ENCODE data around the gene HES5.

HES5 gene

GRCh38 chr1:2528611-2528965 lies 1.5 kb downstream of the HES5 start:
- no peaks in the 10 kb centered on the region for H3K9me3 Mint-ChIP-seq
- H3K27me3 Mint-ChIP-seq = peaks cover 14 to 47% of the 10 kb centered on the region in 2 donors
- no peak for ATAC-seq (replicated peaks)
- H3K4me3 Mint-ChIP-seq = peak overlapping the region; percentile 74 to 75
- peaks cover 19 to 28% of the 10 kb centered on the region in 2 donors for H3K4me1 Mint-ChIP-seq (ENCODE audit: low read depth in 2 of 2)
- H3K27ac Mint-ChIP-seq = no peak overlapping the region
- H3K36me3 Mint-ChIP-seq (ENCODE audit: insufficient read depth) = peaks cover 17% of the 10 kb centered on the region
- no peak for DNase-seq

DNA sequence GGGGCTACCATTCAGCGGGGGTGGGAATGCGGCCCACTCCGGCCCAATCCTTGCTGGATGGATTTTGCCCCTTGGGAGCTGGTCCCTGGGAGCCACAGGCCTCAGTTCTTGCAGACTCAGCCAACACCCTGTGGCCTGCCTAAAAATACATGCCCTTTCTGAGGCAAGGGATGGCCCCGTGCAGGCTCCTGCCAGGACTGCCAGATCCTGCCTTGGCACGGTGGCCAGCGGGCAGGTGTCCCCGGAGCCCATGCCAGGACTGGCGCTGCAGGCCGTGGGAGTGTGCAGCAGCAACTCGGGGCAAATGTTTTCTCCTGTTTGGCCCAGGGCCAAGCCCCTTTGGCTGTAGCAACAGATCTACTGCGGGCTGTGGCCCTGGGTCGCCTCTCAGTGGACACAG lies 2.0 kb downstream of the HES5 start:
- Mint-ChIP-seq H3K27me3 (peaks cover 14 to 41% of the 10 kb centered on the region in 2 donors), H3K9me3 (no peaks in the 10 kb centered on the region), H3K27ac (no peak overlapping the region), H3K36me3 (ENCODE audit: insufficient read depth) (peaks cover 17% of the 10 kb centered on the region), H3K4me1 (ENCODE audit: low read depth in 2 of 2) (peaks cover 25 to 32% of the 10 kb centered on the region in 2 donors), H3K4me3 (no peak overlapping the region)
- DNase-seq (no peak), ATAC-seq (replicated peaks) (no peak)

- H3K4me1 Mint-ChIP-seq (ENCODE audit: low read depth in 2 of 2) = peaks cover 30 to 35% of the 10 kb centered on the region in 2 donors
- DNase-seq (no peak), ATAC-seq (replicated peaks) (no peak)
- H3K4me3 Mint-ChIP-seq = peak overlapping the region in 1 of 2 donors; percentile 92
- no peaks in the 10 kb centered on the region for H3K9me3 Mint-ChIP-seq
- no peak overlapping the region for H3K27ac Mint-ChIP-seq
- peaks cover 14 to 36% of the 10 kb centered on the region in 2 donors for H3K27me3 Mint-ChIP-seq
- peaks cover 22% of the 10 kb centered on the region for H3K36me3 Mint-ChIP-seq (ENCODE audit: insufficient read depth)
These were observed 2.6 kb downstream of the HES5 start for GRCh38 chr1:2527556-2527860.

GRCh38 chr1:2526824-2527555 lies 3.1 kb downstream of the HES5 start:
- ATAC-seq (replicated peaks) = peak; percentile 3
- peaks cover 12 to 31% of the 10 kb centered on the region in 2 donors for H3K27me3 Mint-ChIP-seq
- H3K4me1 Mint-ChIP-seq (ENCODE audit: low read depth in 2 of 2) = peaks cover 33 to 38% of the 10 kb centered on the region in 2 donors

DNA sequence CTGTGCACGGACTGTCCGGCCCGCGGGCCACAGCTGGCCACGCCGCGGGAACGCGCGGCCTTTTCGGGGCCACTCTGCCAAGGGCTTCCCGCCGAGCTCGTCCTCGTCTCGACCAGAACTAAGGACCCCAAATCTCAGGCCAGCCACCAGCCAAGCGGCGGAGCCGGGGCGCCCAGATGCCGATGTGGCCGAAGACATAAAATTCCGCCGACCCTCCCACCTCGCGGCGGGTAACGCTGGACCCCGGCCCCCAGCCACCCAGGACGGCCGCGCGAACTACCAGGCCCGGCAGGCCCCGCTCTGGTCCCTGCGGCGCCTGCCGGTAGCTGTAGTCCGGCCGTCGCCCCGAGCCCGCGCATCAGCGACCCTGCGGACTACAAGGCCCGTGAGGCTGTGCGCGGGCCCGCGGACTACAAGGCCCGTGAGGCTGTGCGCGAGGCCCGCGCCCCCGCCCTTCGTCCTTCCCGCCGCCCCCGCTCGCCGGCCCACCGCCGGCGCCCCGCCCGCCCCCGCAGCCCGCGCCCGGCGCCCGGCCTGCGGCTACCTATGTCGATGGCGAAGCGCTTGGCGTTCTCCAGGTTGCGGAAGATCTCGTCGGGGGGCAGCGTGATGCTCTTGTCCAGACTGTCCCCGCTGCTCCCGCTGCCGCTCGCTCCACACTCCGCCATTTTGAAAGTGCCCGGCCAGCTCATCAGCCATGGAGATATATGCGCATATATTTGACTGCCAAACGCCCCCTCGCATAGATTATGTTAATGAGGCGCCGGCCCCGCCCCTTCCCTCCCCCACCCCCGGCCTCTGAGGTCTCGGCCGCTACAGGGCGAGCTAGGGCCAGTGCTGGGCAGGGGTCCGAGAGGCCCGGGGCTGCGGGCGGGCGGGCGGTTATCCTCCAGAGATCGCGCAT lies 3.9 kb downstream of the HES5 start, which contains the start of gene PANK4:
Gene PANK4 (minus strand): TSS at position 677 of the 904 bp plus-strand sequence. CDS start 9 bp downstream, at position 668.
- ATAC-seq (replicated peaks) = peak; percentile 87
- H3K36me3 Mint-ChIP-seq (ENCODE audit: insufficient read depth) = peaks cover 32% of the 10 kb centered on the region
- no peaks in the 10 kb centered on the region for H3K9me3 Mint-ChIP-seq
- H3K27ac Mint-ChIP-seq = peak within 1 kb of the TSS; percentile 85 to 94
- H3K4me1 Mint-ChIP-seq (ENCODE audit: low read depth in 2 of 2) = peaks cover 33 to 34% of the 10 kb centered on the region in 2 donors
- H3K4me3 Mint-ChIP-seq = peak within 1 kb of the TSS; percentile 92 to 93
- peak; percentile 83 to 84 (median 84) for DNase-seq
- H3K27me3 Mint-ChIP-seq = peaks cover 4 to 22% of the 10 kb centered on the region in 2 donors

More at GRCh38 chr1:2526824-2527555, 3.1 kb downstream of the HES5 start:
- no peak for DNase-seq
- peaks cover 26% of the 10 kb centered on the region for H3K36me3 Mint-ChIP-seq (ENCODE audit: insufficient read depth)
- H3K4me3 Mint-ChIP-seq = peak overlapping the region; percentile 92 to 93
- no peaks in the 10 kb centered on the region for H3K9me3 Mint-ChIP-seq
- peak overlapping the region; percentile 85 to 88 for H3K27ac Mint-ChIP-seq

GRCh38 chr1:2525572-2525919 lies 4.5 kb downstream of the HES5 start:
- peaks cover 0 to 16% of the 10 kb centered on the region in 2 donors for H3K27me3 Mint-ChIP-seq
- no peak for ATAC-seq (replicated peaks)
- peaks cover 38% of the 10 kb centered on the region for H3K36me3 Mint-ChIP-seq (ENCODE audit: insufficient read depth)
- H3K9me3 Mint-ChIP-seq = no peaks in the 10 kb centered on the region
- DNase-seq = no peak
- peak overlapping the region; percentile 92 to 93 for H3K4me3 Mint-ChIP-seq
- H3K27ac Mint-ChIP-seq = peak overlapping the region; percentile 85 to 94
- H3K4me1 Mint-ChIP-seq (ENCODE audit: low read depth in 2 of 2) = peaks cover 33 to 34% of the 10 kb centered on the region in 2 donors

DNA sequence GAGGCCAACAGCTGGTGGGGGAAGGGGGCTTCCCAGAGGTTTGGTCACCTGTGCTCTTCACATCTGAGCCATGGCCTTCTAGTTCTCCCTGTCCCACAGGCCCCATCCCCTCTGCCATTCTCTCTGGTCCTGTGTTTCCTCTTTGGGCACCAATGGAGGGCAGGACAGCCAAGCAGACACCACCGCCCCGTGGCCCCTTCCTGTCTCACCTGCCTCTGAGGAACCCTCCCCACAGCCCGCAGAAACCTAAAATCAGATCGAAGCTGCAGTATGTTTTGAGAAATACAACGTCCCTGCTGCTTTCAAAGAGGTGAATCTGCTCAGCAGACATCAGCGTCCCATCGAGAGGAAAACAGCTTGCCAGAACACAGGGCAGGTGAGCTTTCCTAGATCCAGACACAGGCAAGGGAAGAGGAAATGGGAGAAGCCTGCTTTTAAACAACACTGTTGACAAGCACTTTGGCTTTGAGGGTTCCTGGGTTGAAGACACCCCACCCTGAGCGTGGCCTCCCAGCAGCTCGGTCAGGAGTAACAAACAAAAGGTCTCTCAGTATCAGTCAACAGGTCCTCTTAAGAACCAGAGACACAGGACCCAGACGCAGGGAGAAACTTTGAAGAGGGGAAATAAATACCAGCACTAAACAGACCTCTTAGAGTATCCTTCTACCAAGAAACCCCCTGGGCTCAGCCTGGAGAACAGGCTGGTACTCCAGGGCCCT lies 6.0 kb downstream of the HES5 start:
- ATAC-seq (replicated peaks) (peak; percentile 40), DNase-seq (peak; percentile 48 to 56 (median 53))
- Mint-ChIP-seq H3K27ac (peak overlapping the region; percentile 85 to 94), H3K27me3 (peaks cover 0 to 15% of the 10 kb centered on the region in 2 donors), H3K4me3 (peak overlapping the region; percentile 92 to 93), H3K9me3 (no peaks in the 10 kb centered on the region), H3K36me3 (ENCODE audit: insufficient read depth) (peaks cover 41% of the 10 kb centered on the region), H3K4me1 (ENCODE audit: low read depth in 2 of 2) (peaks cover 33 to 34% of the 10 kb centered on the region in 2 donors)

- peaks cover 48% of the 10 kb centered on the region for H3K36me3 Mint-ChIP-seq (ENCODE audit: insufficient read depth)
- H3K4me1 Mint-ChIP-seq (ENCODE audit: low read depth in 2 of 2) = peaks cover 33 to 34% of the 10 kb centered on the region in 2 donors
- H3K27me3 Mint-ChIP-seq = peaks cover 0 to 8% of the 10 kb centered on the region in 2 donors
- ATAC-seq (replicated peaks) = no peak
- DNase-seq = peak in 1 of 3 experiments; percentile 30
- H3K4me3 Mint-ChIP-seq = peak overlapping the region; percentile 92 to 93
- H3K9me3 Mint-ChIP-seq = no peaks in the 10 kb centered on the region
- peak overlapping the region; percentile 85 to 94 for H3K27ac Mint-ChIP-seq
These were observed 6.7 kb downstream of the HES5 start for GRCh38 chr1:2523191-2523890.

DNA sequence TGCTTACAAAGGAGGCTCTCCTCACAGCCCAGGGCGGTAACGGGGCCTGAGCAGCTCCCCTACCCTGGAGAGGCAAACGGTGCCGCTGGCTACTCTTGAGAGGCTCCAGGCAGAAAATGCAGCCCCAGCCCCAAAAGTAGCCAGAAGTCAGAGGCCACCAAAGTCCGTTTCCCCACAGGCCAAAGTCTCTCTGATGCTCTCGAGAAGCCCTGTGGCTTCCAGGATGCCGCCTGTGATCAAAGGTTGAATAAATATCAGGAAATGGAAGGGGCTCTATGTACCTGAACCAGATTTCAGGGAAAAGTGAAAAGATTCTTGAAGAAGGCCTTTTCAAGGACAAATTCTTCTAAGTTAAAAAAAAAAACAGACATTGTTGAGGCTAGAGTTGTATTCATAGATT lies 7.8 kb downstream of the HES5 start:
- Mint-ChIP-seq H3K4me3 (peak overlapping the region in 1 of 2 donors; percentile 92), H3K9me3 (no peaks in the 10 kb centered on the region), H3K27me3 (peaks cover 0 to 6% of the 10 kb centered on the region in 2 donors), H3K36me3 (ENCODE audit: insufficient read depth) (peaks cover 53% of the 10 kb centered on the region), H3K27ac (peak overlapping the region; percentile 85 to 94), H3K4me1 (ENCODE audit: low read depth in 2 of 2) (peaks cover 33% of the 10 kb centered on the region in 2 donors)
- DNase-seq (no peak), ATAC-seq (replicated peaks) (no peak)

- H3K27me3 Mint-ChIP-seq = no peaks in the 10 kb centered on the region
- H3K4me1 Mint-ChIP-seq (ENCODE audit: low read depth in 2 of 2) = peaks cover 27 to 29% of the 10 kb centered on the region in 2 donors
- no peaks in the 10 kb centered on the region for H3K9me3 Mint-ChIP-seq
- DNase-seq (no peak), ATAC-seq (replicated peaks) (no peak)
- no peak overlapping the region for H3K4me3 Mint-ChIP-seq
- H3K36me3 Mint-ChIP-seq (ENCODE audit: insufficient read depth) = peaks cover 59% of the 10 kb centered on the region
- no peak overlapping the region for H3K27ac Mint-ChIP-seq
These were observed 9.3 kb downstream of the HES5 start for GRCh38 chr1:2520806-2521205.

- H3K4me1 Mint-ChIP-seq (ENCODE audit: low read depth in 2 of 2) = peaks cover 26 to 29% of the 10 kb centered on the region in 2 donors
- no peaks in the 10 kb centered on the region for H3K27me3 Mint-ChIP-seq
- ATAC-seq (replicated peaks) (no peak), DNase-seq (no peak)
- peaks cover 59% of the 10 kb centered on the region for H3K36me3 Mint-ChIP-seq (ENCODE audit: insufficient read depth)
- no peaks in the 10 kb centered on the region for H3K9me3 Mint-ChIP-seq
- H3K27ac Mint-ChIP-seq = no peak overlapping the region
- no peak overlapping the region for H3K4me3 Mint-ChIP-seq
These were observed 9.9 kb downstream of the HES5 start for GRCh38 chr1:2520206-2520605.

- no peak for ATAC-seq (replicated peaks)
- H3K36me3 Mint-ChIP-seq (ENCODE audit: insufficient read depth) = peaks cover 58% of the 10 kb centered on the region
These were observed 10.3 kb downstream of the HES5 start for GRCh38 chr1:2519729-2520128.

More at GRCh38 chr1:2519729-2520128, 10.3 kb downstream of the HES5 start:
- DNase-seq = no peak
- Mint-ChIP-seq H3K4me3 (no peak overlapping the region), H3K4me1 (ENCODE audit: low read depth in 2 of 2) (peaks cover 21 to 24% of the 10 kb centered on the region in 2 donors), H3K27me3 (no peaks in the 10 kb centered on the region), H3K27ac (no peak overlapping the region), H3K9me3 (no peaks in the 10 kb centered on the region)

Measured in effector memory CD8-positive, alpha-beta T cell (primary cell).